Mesenteric fat pad (tissue), 1 donor: ENCODE data around the gene COQ8A. TPM values are rescaled to one million over a fixed set of nuclear protein-coding genes. Genes with fewer than 3 reads are reported as not detected.
A peak's percentile ranks its signal among the peaks of the same experiment; 100 is the strongest.
"Not testable (repeated sequence)": the region's sequence is repeated elsewhere in the genome, so short reads cannot be mapped to it uniquely, and the experiment has no call there.

Experiments used
- DNase-seq: peaks from one replicate; pipeline ENCODE4 v3.0.0-alpha.2; 2020; ENCODE audit warnings: low spot score
- total RNA-seq: library from RNA; stranded (reverse); fragmentation: NEBNext Ultra II Directional; extraction: Animal tissue kit (Norgen Biotek cat#: 25700); gene quantifications from one replicate; pipeline ENCODE4 v1.2.1, GENCODE V29; 2021
- donor health status: DM: yes; HTN: yes; CAD: no.

Gene COQ8A
- total RNA-seq, 1 donor from 2014 or later, result 62.0 TPM

DNA sequence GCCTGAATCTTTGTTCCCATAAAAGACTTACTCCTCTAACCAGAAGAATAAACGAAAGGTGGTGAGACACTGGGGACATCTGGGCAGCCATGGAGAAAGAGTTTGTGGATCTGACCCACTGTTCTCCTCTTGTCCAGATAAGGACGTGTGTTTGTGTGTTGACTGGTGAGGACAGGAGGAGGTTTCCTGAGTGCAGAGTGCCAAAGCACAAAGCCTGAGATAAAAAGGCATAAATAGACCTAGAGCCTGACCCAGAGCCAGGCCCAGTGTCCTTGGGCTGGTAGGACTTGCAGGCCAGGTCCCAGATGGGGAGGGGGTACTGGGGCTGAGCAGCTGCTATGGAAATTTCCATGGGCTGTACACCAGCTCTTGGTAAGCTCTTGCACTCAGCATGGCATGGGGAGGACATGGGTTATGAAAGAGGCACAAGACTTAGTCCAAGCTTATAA is 19.6 kb upstream of the COQ8A start:
- DNase-seq, result no peak

DNA sequence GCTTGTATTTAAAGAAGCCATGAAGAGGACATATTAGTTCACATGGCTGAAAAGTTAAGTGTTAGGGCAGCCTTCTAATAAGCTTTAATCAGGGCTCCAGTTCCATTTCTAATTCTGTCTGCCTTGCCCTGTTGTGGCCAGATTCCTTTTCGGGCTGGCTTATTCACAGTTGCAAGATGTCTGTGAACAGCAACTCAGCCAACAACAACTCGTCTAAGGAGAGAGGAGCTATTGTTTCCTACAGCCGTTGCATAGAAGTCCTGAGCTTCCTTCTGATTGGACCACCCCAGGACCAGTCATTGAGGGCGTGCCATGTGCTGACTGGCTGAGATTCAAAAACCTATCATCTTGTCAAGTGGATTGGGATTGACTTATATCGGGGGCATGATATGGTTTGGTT is 18.6 kb upstream of the COQ8A start:
- DNase-seq, result no peak

DNA sequence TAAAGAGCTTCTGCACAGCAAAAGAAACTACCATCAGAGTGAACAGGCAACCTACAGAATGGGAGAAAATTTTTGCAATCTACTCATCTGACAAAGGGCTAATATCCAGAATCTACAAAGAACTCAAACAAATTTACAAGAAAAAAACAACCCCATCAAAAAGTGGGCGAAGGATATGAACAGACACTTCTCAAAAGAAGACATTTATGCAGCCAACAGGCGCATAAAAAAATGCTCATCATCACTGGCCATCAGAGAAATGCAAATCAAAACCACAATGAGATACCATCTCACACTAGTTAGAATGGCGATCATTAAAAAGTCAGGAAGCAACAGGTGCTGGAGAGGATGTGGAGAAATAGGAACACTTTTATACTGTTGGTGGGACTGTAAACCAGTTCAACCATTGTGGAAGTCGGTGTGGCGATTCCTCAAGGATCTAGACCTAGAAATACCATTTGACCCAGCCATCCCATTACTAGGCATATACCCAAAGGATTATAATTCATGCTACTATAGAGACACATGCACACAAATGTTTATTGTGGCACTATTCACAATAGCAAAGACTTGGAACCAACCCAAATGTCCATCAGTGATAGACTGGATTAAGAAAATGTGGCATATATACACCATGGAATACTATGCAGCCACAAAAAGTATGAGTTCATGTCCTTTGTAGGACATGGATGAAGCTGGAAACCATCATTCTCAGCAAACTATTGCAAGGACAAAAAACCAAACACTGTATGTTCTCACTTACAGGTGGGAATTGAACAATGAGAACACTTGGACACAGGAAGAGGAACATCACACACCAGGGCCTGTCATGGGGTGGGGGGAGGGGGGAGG is 10.6 kb upstream of the COQ8A start:
- DNase-seq, result not testable (repeated sequence)

DNA sequence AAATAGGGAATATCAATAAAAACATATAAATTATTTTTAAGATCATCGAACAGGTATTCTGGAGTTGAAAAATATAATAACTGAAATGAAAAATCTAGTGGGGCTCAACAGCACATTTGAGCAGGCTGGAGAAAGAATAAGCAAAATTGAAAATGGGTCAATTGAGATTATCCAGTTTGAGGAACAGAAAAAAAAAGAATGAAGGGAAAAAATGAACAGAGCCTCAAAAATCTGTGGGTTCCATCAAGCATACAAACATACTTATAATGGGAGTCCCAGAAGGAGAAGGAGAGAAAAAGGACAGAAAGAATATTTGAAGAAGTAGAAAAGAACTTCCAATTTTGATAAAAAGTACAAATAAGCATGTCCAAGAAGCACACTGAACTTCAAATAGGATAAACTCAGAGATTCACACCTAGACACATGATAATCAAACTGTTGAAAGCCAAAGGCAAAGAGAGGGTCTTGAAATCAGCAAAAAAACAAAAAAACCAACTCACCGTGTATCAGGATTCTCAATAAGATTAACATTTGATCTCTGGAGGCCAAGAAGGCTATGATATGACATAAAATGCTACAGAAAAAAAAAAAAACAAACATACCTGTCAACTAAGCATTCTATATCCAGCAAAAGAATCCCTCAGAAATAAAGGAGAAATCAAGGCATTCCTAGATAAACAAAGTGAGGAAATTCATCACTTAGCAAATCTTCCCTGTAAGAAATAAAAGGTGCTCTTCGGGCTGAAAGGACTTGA is 5.4 kb upstream of the COQ8A start:
- no peak for DNase-seq

DNA sequence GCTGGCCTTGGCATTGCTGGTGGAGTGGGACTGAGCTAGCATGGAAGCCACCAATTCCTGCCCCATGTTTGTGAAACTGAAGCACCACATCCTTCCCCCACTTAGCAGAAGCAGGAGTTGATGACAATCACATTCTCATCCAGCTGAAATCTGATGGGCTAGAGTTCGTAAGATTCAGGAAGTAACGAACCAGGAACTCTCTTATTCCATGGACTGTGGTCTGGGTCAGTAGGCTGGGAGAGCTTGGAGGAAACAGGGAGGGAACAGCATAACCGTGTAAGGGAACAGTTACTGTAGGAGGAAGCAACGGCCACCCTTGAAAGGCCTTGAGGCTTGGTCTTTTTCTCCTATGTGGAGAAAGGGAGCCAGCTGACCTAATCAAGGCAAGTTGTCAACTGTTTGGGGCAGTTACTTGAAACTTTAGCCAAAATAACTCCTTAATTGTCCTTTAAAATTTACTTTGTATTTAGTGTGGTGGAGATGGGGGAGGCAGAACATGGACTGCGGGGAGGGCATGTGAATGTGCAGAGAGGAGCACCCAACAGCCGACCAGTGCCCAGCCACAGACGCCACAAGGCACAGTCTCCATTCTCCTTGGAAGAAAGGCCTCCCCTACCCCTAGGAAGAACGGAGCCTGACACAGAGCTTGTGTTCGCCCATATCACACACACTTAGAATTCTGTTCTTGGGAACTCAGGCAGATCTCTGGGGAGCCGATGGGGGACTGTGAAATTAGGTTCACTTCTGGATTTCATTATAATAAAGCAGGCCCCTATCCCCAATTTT is 2.0 kb upstream of the COQ8A start:
- no peak for DNase-seq

DNA sequence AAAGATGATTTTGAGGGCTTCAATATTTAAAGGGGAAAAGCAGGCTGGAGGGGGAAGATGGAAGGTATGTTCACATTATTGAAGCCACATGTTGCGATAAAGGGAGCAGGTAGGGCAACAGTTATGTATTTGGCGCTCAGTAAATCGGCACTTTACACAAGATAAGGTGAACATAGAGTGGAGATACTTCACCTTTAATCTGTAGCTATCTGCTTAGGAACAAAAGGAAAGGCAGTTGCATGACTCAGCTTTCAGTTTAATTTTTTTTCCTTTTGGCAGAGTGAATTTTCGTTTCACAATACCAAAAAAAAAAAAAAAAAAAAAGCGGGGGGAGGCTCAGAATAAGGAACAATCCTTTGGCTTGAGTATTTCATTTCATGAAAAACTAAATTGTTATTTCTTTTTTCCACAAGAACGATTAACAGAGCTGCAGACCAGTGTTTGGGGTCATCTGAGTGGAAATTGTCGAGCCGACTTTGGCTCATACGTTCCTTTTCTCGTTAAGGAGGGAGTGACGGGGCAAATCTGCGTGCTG is 1.1 kb upstream of the COQ8A start:
- no peak for DNase-seq

DNA sequence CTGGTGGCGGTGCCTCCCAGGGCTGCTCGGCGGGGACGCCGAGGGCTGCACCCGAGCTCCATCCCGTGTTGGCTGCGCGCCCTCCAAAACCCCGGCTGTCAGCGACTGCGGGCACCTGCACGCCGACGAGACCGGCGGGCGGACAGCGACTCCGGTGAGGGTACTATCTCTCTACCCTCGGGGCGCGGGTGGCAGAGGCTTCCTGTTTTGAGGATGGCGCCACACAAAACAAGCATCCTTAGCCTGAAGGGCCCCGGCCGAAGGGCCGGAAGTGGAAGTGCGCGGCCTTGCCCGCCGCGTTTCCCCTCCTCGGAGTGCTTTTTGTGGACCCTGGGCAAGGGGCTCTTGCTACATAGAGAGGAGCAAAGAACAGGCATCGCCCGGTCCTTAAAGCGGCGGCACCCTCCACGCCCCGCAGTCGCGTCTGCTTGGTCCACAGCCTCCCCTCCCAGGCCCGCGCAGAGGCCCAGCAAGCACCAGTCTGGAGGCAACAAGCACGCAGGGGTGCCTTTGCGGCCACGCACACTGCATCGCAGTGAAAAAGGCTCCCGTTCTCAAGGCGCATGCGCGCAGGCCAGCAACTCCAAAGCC is 561 bp upstream of the COQ8A start:
- DNase-seq, result peak; percentile 92

DNA sequence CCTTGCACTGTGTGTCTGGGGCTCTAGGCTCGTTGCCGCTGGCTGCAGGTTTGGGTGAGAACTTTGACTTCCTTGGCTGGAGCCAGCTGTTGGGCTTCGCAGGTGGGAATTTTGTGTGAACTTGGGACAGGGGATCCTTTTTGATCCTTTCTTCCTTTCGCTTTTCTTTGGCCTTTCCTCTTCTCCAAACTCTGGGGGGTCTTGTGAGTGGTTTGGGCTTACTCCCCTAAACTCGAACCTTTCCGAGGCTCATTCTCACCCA is 643 bp downstream of the COQ8A start:
- no peak for DNase-seq

DNA sequence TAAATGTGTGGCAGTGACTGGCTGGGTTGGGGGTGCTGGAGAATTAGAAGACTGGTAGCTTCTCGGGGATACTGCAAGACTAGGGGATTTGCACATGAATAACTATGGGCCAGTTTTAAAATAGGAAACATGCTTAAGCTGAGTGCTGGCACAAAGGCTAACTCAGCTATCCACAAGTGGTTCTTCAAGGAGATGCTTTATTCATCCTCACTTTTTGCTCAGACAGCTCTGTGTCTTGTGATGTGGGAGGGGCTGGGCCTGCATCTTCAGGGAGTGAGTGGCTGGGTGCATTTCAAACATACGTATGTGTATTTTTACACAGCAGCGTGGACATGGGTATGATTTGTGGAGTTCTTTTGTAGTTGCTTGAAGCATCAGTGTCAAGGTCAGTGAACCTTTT is 2.3 kb downstream of the COQ8A start:
- no peak for DNase-seq

DNA sequence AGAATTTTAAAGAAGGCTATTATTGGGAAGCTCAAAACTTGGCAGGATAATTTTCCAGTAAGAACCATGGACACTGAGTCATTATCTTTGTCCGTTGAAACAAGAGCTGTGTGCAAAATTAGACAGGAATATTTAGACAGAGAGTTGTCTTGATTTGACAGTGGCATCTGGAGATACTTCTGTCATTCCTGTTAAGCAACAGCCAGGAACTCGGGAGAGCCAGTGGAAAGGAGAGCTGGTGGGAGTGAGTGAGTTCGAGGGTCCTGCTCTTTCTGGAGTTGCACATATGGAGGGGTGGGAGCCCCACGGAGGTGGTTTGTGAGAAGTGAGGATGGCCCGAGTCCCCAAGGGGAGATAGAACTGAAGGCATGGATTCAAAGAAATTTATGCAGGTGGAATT is 3.1 kb downstream of the COQ8A start:
- no peak for DNase-seq

DNA sequence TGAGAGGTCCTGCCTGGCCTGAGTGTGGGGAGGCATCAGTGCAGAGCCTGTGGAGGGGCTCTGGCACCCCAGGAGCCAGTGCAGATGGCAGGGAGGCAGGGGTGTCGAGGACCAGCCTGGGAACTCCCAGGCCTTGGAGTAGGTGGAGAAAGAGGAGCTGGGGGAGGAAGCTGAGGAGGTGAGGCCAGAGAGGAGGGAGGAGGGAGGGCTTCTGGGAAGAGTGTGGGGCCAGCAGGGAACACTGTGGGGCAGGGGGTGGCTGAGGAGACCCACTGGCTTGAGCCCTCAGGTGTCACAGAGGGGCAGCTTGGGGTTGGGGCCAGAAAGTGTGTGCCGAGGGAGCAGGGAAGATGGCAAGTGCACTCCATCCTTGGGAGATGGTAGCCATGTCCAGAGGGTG is 3.8 kb downstream of the COQ8A start:
- DNase-seq, result no peak

DNA sequence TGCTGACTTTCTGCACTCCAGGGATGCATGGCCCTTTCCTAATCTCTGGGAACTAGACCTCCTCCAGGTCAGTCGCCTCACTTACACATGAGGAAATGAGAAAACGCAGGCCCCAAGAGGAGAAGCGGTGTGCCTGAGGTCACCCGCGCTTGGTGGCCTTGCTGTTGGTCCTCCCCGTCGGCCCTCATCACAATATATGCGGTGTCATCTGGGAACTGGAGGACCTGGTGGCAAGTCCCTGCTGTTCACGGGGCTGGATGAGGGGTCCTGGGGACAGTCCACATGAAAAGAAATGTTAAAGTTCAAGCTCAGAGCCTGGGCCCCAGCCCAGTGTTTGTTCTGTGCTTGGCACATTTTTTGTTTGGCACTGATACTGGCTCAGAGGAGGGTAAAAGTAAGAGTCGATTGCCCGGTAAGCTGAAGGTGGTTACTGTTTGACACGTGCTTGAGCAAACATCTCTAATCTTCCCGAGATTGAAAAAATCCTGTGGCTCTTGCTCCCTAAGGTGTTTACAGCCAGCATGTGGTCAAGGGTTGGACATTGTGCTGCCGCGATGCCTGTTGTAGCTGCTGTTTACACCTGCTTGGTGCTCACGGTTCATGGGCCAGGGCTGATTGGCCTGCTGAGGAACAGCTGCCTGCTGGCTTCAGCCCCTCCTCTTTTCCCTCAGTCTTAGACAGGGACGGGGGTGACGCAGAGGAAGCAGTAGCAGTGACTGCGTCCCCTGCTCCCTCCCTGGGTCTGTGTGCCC is 5.2 kb downstream of the COQ8A start:
- DNase-seq, result no peak

DNA sequence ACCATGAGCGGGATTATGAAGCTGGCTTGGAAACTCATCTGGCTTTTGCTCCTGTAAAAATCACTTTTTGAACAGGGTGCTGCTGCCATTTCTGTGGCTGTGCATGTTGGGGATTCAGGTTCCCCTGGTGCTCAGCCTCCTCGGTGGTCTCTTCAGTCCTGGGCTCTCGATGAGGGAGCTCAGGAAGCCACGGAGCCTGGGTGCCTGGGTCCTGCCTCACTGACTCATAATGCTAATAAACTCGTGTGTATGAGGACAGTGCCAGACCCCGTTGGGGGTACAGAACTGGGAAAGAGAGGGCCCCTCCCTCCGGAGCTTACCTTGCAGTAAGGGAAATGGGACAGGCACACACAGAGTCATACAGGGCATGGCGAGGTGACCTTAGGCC is 5.8 kb downstream of the COQ8A start:
- no peak for DNase-seq

DNA sequence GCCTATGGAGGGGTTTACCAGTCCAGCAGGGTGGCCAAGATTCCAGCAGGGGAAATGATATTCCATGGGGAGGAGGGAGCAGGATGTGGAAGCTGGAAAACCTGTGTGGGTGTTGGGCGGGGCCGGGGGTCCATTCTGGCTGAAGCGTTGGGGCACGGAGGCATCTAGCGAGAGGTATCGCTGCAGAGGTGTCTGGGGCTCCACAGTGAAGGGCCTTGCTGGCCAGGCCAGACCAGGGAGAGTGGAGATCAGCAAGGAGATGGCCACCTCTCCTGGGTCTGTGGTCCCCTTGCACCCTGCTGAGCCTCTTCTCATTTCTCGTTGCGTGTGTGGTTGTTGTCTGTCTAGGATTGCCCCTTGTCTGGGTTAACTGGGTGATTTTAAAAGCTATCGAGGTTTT is 6.2 kb downstream of the COQ8A start:
- DNase-seq, result no peak

DNA sequence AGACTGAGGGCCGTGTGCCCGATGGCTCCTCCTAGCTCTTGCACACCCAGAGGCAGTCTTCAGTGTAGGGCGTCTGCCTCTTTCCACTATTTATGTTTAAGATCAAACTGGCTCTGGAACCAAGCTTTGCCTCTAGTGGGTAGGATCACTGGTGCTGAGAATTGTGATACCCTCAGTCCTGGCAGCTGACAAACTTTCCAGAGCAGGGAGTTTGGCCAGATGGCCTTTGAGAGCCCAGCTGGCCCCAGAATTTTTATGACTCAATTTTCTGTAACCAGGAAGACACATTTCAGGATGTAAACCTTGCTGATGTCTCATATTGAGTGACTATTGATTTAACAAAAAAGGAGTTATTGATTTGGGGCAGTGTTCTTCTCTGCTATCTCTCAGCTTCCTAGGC is 6.7 kb downstream of the COQ8A start:
- DNase-seq, result no peak

DNA sequence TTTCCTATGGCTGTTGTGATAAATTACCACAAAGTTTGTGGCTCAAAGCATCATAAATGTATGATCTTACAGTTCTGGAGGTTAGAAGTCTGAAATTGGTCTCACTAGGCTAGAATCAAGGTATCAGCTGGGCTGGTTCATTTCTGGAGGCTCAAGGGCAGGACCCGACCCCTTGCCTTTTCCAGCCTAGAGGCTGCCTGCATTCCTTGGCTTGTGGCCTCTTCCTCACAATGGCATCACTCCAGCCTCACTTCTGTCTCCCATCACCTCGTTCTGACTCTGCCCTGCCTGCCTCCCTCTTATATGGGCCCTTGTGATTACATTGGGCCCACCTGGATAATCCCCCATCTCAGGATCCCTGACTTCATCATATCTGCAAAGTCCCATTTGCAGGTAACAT is 8.0 kb downstream of the COQ8A start:
- DNase-seq, result peak; percentile 43

DNA sequence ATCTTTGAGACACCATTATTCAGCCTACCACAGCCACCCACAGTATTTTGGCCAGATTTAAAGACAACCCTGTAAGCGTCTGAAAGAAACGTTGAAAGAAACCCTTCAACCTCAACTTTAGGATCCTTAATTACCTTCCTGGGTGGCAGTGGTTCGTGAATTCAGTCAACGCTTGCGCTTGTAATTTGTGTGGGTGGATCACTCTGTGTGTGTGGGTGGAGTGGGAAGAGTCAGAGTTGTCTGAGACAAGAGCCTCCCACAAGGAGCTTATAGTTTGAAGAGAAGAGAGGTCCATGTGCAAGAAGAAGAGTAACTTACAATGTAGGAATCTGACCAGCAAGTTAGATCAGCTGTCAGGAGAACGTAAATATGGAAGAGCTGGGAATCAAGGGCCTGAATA is 8.4 kb downstream of the COQ8A start:
- DNase-seq, result no peak

DNA sequence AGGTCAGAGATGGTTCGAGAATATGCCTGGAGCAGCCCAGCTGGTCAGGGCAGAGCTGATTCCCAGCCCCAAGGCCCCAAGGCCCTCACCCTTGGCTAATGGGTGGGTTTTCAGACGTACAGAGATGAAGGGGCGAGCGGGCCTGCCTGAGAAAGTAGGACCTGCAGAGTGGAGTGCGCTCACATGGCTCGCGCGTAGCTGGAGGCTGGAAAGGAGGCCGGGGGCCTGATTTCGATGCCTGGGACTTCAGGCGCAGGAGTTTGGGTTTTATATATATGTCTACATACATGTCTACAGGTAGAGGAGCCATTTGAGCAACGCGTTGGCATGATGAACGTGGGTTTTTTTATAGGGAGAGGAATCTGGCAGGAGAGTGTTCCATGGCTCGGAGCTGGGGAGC is 8.9 kb downstream of the COQ8A start:
- peak; percentile 67 for DNase-seq

DNA sequence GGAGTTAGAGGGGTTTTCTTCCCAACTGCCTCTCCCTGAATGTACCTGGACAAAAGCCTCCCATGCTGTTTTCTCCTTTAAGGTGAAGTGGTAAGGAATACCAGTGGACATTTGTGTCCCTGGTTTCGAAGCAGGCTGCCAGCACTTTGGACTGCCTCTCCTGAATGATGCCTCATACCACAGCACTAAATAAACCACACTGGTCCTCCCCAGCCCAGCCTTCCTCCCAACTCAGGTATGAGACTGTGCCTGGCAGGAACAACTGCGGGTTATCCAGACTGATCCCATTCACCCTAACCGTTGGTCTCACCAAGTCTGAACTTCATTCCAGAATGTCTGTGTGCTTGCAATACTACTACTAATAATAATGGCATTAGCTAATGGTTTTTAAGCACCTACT is 9.3 kb downstream of the COQ8A start:
- DNase-seq, result peak; percentile 57

DNA sequence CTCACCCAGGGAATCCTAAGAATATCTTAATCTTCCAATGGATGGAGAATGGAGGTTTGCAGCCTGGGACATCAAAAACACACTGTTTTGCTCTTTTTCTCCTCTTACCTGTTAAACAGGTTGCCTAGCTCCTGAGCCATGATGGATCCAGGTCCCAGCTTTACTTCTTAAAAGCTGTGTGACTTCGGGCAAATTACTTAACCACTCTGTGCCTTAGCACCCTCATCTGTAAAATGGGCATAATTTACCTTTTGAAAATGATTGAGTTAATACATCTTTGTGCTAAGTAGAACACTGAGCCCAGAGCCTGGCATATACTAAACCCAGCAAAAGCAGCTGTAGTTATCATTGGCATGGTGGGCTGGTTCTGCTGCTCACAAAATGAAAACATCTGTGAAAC is 10.2 kb downstream of the COQ8A start:
- no peak for DNase-seq

DNA sequence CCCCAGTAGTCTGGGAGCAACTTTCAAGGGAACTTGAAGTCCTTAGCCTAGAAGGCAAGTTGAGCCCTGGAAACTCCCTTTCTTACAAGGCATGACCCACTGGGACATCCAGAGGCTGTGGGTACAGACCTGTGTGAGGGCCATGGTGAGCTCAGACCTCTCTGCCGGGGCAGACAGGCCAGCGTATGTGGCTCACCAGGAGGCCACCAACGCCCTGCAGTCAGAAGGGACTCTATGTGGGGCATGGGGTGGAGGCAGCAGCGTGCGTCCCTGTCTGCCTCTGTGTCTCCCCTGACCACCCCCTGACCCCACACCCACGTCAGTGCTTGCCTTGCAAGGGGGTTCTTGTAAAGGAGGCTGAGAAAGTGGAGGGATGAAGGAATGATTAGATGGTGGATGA is 10.8 kb downstream of the COQ8A start:
- peak; percentile 53 for DNase-seq
